Fibroblast of lung (primary cell): ENCODE data around the gene ADD3. TPM values are rescaled to one million over a fixed set of nuclear protein-coding genes. Genes with fewer than 3 reads are reported as not detected.
A peak's percentile ranks its signal among the peaks of the same experiment; 100 is the strongest.

ENCODE experiments used
- DNase-seq, 2 donors: peaks; one replicate each; pipeline versions ENCODE4 v3.0.0 to v3.0.0-alpha.2; 2010; ENCODE audit warnings: low read depth in 2 of 2
- H2AFZ ChIP-seq: 2 replicates; pipeline ENCODE4 v1.5.1; 2012; ENCODE audit warnings: low read length, control low read depth, inconsistent platforms
- H3K27ac ChIP-seq: 2 replicates; pipeline ENCODE4 v1.5.1; 2011; ENCODE audit warnings: low read length, control low read depth; ENCODE audit not compliant: insufficient read depth
- H3K27me3 ChIP-seq: 2 replicates; pipeline ENCODE4 v1.5.1; 2011; ENCODE audit warnings: mild to moderate bottlenecking, low read length; ENCODE audit not compliant: control insufficient read depth, insufficient read depth
- H3K36me3 ChIP-seq: 2 replicates; pipeline ENCODE4 v1.5.1; 2011; ENCODE audit warnings: low read length; ENCODE audit not compliant: control insufficient read depth, insufficient read depth
- H3K4me1 ChIP-seq: 2 replicates; pipeline ENCODE4 v1.5.1; 2011; ENCODE audit warnings: low read length; ENCODE audit not compliant: control insufficient read depth, insufficient read depth; ENCODE audit errors: extremely low read depth
- H3K4me2 ChIP-seq: 2 replicates; pipeline ENCODE4 v1.5.1; 2011; ENCODE audit warnings: low read length, control low read depth; ENCODE audit not compliant: insufficient read depth; ENCODE audit errors: extremely low read depth
- H3K4me3 ChIP-seq, 4 experiments: fragments of 200-600 bp in 1 of 4; sonication (generic) in 1 of 4; replicated peaks in 1 of 4; 2 replicates each; pipeline ENCODE4 v1.5.1; 2011 to 2016; ENCODE audit warnings: low read length in 4 of 4, low read depth in 3 of 4, mild to moderate bottlenecking in 3 of 4, control low read depth in 2 of 4, inconsistent platforms in 1 of 4, mixed read lengths in 1 of 4; ENCODE audit not compliant: insufficient read depth in 1 of 4; ENCODE audit errors: control extremely low read depth in 1 of 4
- H3K79me2 ChIP-seq: 2 replicates; pipeline ENCODE4 v1.5.1; 2012; ENCODE audit warnings: mild to moderate bottlenecking, low read length, inconsistent platforms; ENCODE audit not compliant: control insufficient read depth, insufficient read depth
- H3K9ac ChIP-seq: 2 replicates; pipeline ENCODE4 v1.5.1; 2011; ENCODE audit warnings: mild to moderate bottlenecking, low read length, control low read depth; ENCODE audit not compliant: insufficient read depth
- H3K9me3 ChIP-seq: 2 replicates; pipeline ENCODE4 v1.5.1; 2012; ENCODE audit warnings: low read depth, low read length; ENCODE audit not compliant: control insufficient read depth, insufficient read depth
- H4K20me1 ChIP-seq: 2 replicates; pipeline ENCODE4 v1.5.1; 2011; ENCODE audit warnings: low read length; ENCODE audit not compliant: control insufficient read depth, insufficient read depth; ENCODE audit errors: extremely low read depth
- CTCF ChIP-seq, 2 donors: IDR thresholded peaks in 1 of 2; conservative IDR thresholded peaks in 1 of 2; 1 replicate in 1 of 2; 2 replicates in 1 of 2; pipeline ENCODE4 v1.5.1; 2011 to 2012; ENCODE audit warnings: low read length in 2 of 2, control low read depth in 1 of 2, inconsistent platforms in 1 of 2, low read depth in 1 of 2, mild to moderate bottlenecking in 1 of 2
- EZH2 ChIP-seq: IDR thresholded peaks from 2 replicates; pipeline ENCODE4 v1.5.1; 2012; ENCODE audit warnings: low read length, control low read depth, mild to moderate bottlenecking; ENCODE audit errors: missing control alignments
- polyA plus RNA-seq, 2 donors: library from polyadenylated mRNA; depleted of rRNA in 1 of 2; stranded (reverse) in 1 of 2; unstranded in 1 of 2; fragments of >200 nt; gene quantifications; 2 replicates each; pipeline ENCODE4 v1.2.1, GENCODE V29; 2011 to 2012; ENCODE audit warnings: missing spikeins in 1 of 2
- total RNA-seq: library from RNA; depleted of rRNA; stranded (reverse); fragments of >200 nt; gene quantifications from 2 replicates; pipeline ENCODE4 v1.2.1, GENCODE V29; 2014

ADD3 gene
- total and polyA plus RNA-seq, 2 donors (not counting 1 experiment from before 2014, with no cell fraction given) = 93.0 to 416 TPM

- H3K36me3 ChIP-seq = no peaks in the 10 kb centered on the region
- H3K9me3 ChIP-seq = no peaks in the 10 kb centered on the region
- peak in 1 of 2 donors; percentile 54 for DNase-seq
- no peak overlapping the region for H3K4me3 ChIP-seq
- no peak overlapping the region for H3K4me2 ChIP-seq
- H3K9ac ChIP-seq = no peak overlapping the region
- peaks cover under 1% of the 10 kb centered on the region for H3K4me1 ChIP-seq
- no peaks in the 10 kb centered on the region for H3K79me2 ChIP-seq
- no peak for TF ChIP-seq EZH2
- no peak overlapping the region for H3K27ac ChIP-seq
- H3K27me3 ChIP-seq = no peaks in the 10 kb centered on the region
- no peak overlapping the region for H2AFZ ChIP-seq
- H4K20me1 ChIP-seq = no peaks in the 10 kb centered on the region
Measured at GRCh38 chr10:109993551-109994330, 14.0 kb upstream of the ADD3 start.

GRCh38 chr10:109994711-109995577, 12.8 kb upstream of the ADD3 start:
- Histone ChIP-seq H2AFZ (no peak overlapping the region), H3K4me1 (no peaks in the 10 kb centered on the region), H3K27me3 (no peaks in the 10 kb centered on the region), H3K79me2 (no peaks in the 10 kb centered on the region), H4K20me1 (no peaks in the 10 kb centered on the region), H3K4me2 (no peak overlapping the region), H3K9ac (no peak overlapping the region), H3K9me3 (no peaks in the 10 kb centered on the region), H3K27ac (no peak overlapping the region), H3K36me3 (no peaks in the 10 kb centered on the region), H3K4me3 (no peak overlapping the region)
- DNase-seq = no peak
- TF ChIP-seq EZH2 = no peak
- TF ChIP-seq CTCF (conservative IDR thresholded peaks at IDR 0.05 in 1 of 2, IDR thresholded peaks at IDR 0.05 in 1 of 2; ENCODE audit: low read depth in 1 of 2, low read length in 2 of 2) = no peak

GRCh38 chr10:109995595-109995994, 12.2 kb upstream of the ADD3 start:
- Histone ChIP-seq H3K36me3 (no peaks in the 10 kb centered on the region), H3K4me1 (no peaks in the 10 kb centered on the region), H3K79me2 (no peaks in the 10 kb centered on the region), H2AFZ (no peak overlapping the region), H4K20me1 (no peaks in the 10 kb centered on the region), H3K9ac (no peak overlapping the region), H3K4me3 (no peak overlapping the region), H3K9me3 (no peaks in the 10 kb centered on the region), H3K4me2 (no peak overlapping the region), H3K27ac (no peak overlapping the region), H3K27me3 (no peaks in the 10 kb centered on the region)
- no peak for DNase-seq
- no peak for TF ChIP-seq EZH2
- TF ChIP-seq CTCF (conservative IDR thresholded peaks at IDR 0.05 in 1 of 2, IDR thresholded peaks at IDR 0.05 in 1 of 2; ENCODE audit: low read depth in 1 of 2, low read length in 2 of 2) = no peak
